GM12878 (cell line): ENCODE results near the gene DUSP10. TPM values are rescaled to one million over a fixed set of nuclear protein-coding genes. Genes with fewer than 3 reads are reported as not detected.
A peak's percentile ranks its signal among the peaks of the same experiment; 100 is the strongest.

Experiments used
- ATAC-seq: fragments of 200-7000 bp; cut with Tn5 transposase; 3 replicates; pipeline ENCODE4 v1.9.1; 2020; ENCODE audit warnings: mild to moderate bottlenecking, moderate library complexity
- BruUV-seq: library from RNA; stranded (reverse); fragments of 400-500 nt; replicated peaks from 2 replicates; lab custom pipeline; 2021; lab: Mats Ljungman, UMichigan
- CTCF ChIA-PET: fragments of 300-600 bp; sonication (Branson Sonifier 250); formaldehyde crosslinking; extraction: SDS; loops from one replicate; lab custom pipeline; 2021; ENCODE audit warnings: inconsistent platforms; lab: Yijun Ruan, JAX
- POLR2A ChIA-PET: fragments of 350-600 bp; formaldehyde crosslinking; extraction: SDS; loops from one replicate; lab custom pipeline; 2021; ENCODE audit warnings: inconsistent platforms; lab: Charles Lee
- RAD21 ChIA-PET: fragments of 300-600 bp; sonication (Branson Sonifier 250); formaldehyde crosslinking; loops from one replicate; lab custom pipeline; 2023; ENCODE audit warnings: antibody characterized with exemption; ENCODE audit not compliant: unreplicated experiment; lab: Charles Lee
- SMC1A ChIA-PET: fragments of 300-600 bp; sonication (Branson Sonifier 250); formaldehyde crosslinking; loops from one replicate; lab custom pipeline; 2023; ENCODE audit not compliant: unreplicated experiment, uncharacterized antibody; lab: Charles Lee
- DNase-seq: peaks from one replicate; pipeline ENCODE4 v3.0.0-alpha.2; 2011; ENCODE audit warnings: low read depth, low spot score
- FAIRE-seq: peaks from 3 replicates; lab custom pipeline; 2011; peaks lifted over from hg19 to GRCh38; lab: Jason Lieb, UNC
- H2AFZ ChIP-seq: 2 replicates; pipeline ENCODE4 v1.6.0; 2011; ENCODE audit warnings: low read depth, low read length, control low read depth; ENCODE audit not compliant: control insufficient read depth
- H3K27ac ChIP-seq: 2 replicates; pipeline ENCODE4 v1.5.1; 2011; ENCODE audit warnings: control low read depth; ENCODE audit not compliant: control insufficient read depth, insufficient read depth
- H3K27me3 ChIP-seq, 2 experiments: replicated peaks in 1 of 2; 2 replicates each; pipeline versions ENCODE4 v1.6.0 to v1.6.1; 2011; ENCODE audit warnings: low read length in 1 of 2; ENCODE audit not compliant: control insufficient read depth in 2 of 2, insufficient read depth in 2 of 2
- H3K36me3 ChIP-seq, 2 experiments: 2 replicates each; pipeline ENCODE4 v1.5.1; 2011; ENCODE audit warnings: low read length in 1 of 2; ENCODE audit not compliant: control insufficient read depth in 2 of 2, insufficient read depth in 2 of 2
- H3K4me1 ChIP-seq: 2 replicates; pipeline ENCODE4 v1.6.1; 2011; ENCODE audit warnings: mild to moderate bottlenecking, low read length, moderate library complexity, mixed read lengths; ENCODE audit not compliant: control insufficient read depth, insufficient read depth
- H3K4me2 ChIP-seq: 2 replicates; pipeline ENCODE4 v1.6.0; 2011; ENCODE audit warnings: control low read depth; ENCODE audit not compliant: control insufficient read depth, insufficient read depth
- H3K4me3 ChIP-seq: fragments of 200-600 bp; sonication (generic); 2 replicates; pipeline ENCODE4 v1.5.1; 2016
- H3K79me2 ChIP-seq: 2 replicates; pipeline ENCODE4 v1.6.0; 2011; ENCODE audit warnings: low read length; ENCODE audit not compliant: control insufficient read depth, insufficient read depth
- H3K9ac ChIP-seq: 2 replicates; pipeline ENCODE4 v1.8.0; 2011; ENCODE audit warnings: low read length, control low read depth, mixed read lengths; ENCODE audit not compliant: control insufficient read depth, insufficient read depth
- H3K9me3 ChIP-seq: replicated peaks from 3 replicates; pipeline ENCODE4 v1.5.1; 2011; ENCODE audit warnings: mild to moderate bottlenecking, low read length; ENCODE audit not compliant: control insufficient read depth, insufficient read depth
- H4K20me1 ChIP-seq: 2 replicates; pipeline ENCODE4 v1.6.0; 2011; ENCODE audit not compliant: control insufficient read depth, insufficient read depth
- BHLHE40 ChIP-seq, 2 experiments: fragments of 450-650 bp in 1 of 2; IDR thresholded peaks; 2 replicates each; pipeline ENCODE4 v1.6.1; 2011 to 2017; ENCODE audit warnings: low read depth in 2 of 2, borderline replicate concordance in 1 of 2, improper control_type of control experiment in 1 of 2, low read length in 1 of 2, mild to moderate bottlenecking in 1 of 2
- CREB1 ChIP-seq: IDR thresholded peaks from 2 replicates; pipeline ENCODE4 v1.6.1; 2012; ENCODE audit warnings: low read depth, mild to moderate bottlenecking, inconsistent platforms
- EGR1 ChIP-seq, 2 experiments: IDR thresholded peaks; 1 replicate in 1 of 2; 2 replicates in 1 of 2; pipeline ENCODE4 v1.6.1; 2011 to 2012; ENCODE audit warnings: low read depth in 2 of 2, low read length in 2 of 2, borderline replicate concordance in 1 of 2, mild to moderate bottlenecking in 1 of 2, moderate library complexity in 1 of 2
- HCFC1 ChIP-seq: fragments of 150-350 bp; IDR thresholded peaks from 2 replicates; pipeline ENCODE4 v1.6.1; 2014; ENCODE audit warnings: low read length
- IRF5 ChIP-seq: fragments of 450-650 bp; IDR thresholded peaks from 2 replicates; pipeline ENCODE4 v1.6.1; 2017; ENCODE audit warnings: borderline replicate concordance
- MAX ChIP-seq: IDR thresholded peaks from 2 replicates; pipeline ENCODE4 v1.6.1; 2012; ENCODE audit warnings: low read depth, low read length, improper control_type of control experiment
- NFIC ChIP-seq: IDR thresholded peaks from 2 replicates; pipeline ENCODE4 v1.6.1; 2012; ENCODE audit warnings: low read depth, mild to moderate bottlenecking, inconsistent platforms, low read length, moderate library complexity
- NR2F1 ChIP-seq: fragments of 450-650 bp; conservative IDR thresholded peaks from 2 replicates; pipeline ENCODE4 v1.6.1; 2017; ENCODE audit warnings: mild to moderate bottlenecking
- RELA ChIP-seq: fragments of 450-650 bp; IDR thresholded peaks from 2 replicates; pipeline ENCODE4 v1.8.0; 2014; ENCODE audit warnings: borderline replicate concordance; ENCODE audit not compliant: partially characterized antibody
- SMAD5 ChIP-seq: IDR thresholded peaks from 2 replicates; pipeline ENCODE4 v1.6.1; 2016; ENCODE audit warnings: antibody characterized with exemption, low read depth
- TBL1XR1 ChIP-seq: IDR thresholded peaks from 2 replicates; pipeline ENCODE4 v1.6.1; 2012; ENCODE audit warnings: low read depth, low read length, improper control_type of control experiment
- WGBS: methylation state at CpG from one replicate; pipeline ENCODE4 v1.1.6; 2016; ENCODE audit warnings: low lambda C conversion rate; ENCODE audit not compliant: insufficient replicate concordance, insufficient coverage; ENCODE audit errors: missing lambda C conversion rate; 5-methylcytosine and 5-hydroxymethylcytosine counted together
- in situ Hi-C: fragments of 300-500 bp; cut with MboI; formaldehyde crosslinking; loops from 9 replicates; pipeline ENCODE4 v1.14.3; 2018; ENCODE audit warnings: mixed read lengths
- intact Hi-C: fragments of 100-400 bp; cut with micrococcal nuclease; formaldehyde crosslinking; loops from one replicate; pipeline ENCODE4 v1.14.2; 2022; ENCODE audit not compliant: unreplicated experiment
- polyA plus RNA-seq, 11 experiments: library from polyadenylated mRNA; depleted of rRNA in 4 of 11; unstranded in 6 of 11; stranded (reverse) in 5 of 11; fragments of >200 nt; fragmentation: Nextera tagmentation in 4 of 11; fragmentation: Illumina TruSeq in 1 of 11; extraction: Ambion mirVana in 4 of 11; extraction: Trizol in 1 of 11; gene quantifications; 1 replicate in 1 of 11; 2 replicates in 10 of 11; pipeline versions ENCODE4 v1.2.1 to v1.2.3, GENCODE V29; 2011 to 2016; ENCODE audit warnings: inconsistent platforms in 2 of 11, missing spikeins in 2 of 11, low read depth in 1 of 11
- total RNA-seq, 4 experiments: library from RNA; depleted of rRNA in 3 of 4; stranded (reverse); fragments of >200 nt in 3 of 4; fragmentation: Illumina TruSeq in 1 of 4; extraction: Trizol in 1 of 4; gene quantifications; 2 replicates each; pipeline versions ENCODE4 v1.2.1 to v1.2.3, GENCODE V29; 2013 to 2021
- TF ChIP-seq, protein P1 (sequence below): fragments of 450-650 bp; IDR thresholded peaks from 2 replicates; pipeline ENCODE4 v1.6.1; 2017; ENCODE audit warnings: mild to moderate bottlenecking
- TF ChIP-seq, protein P2 (sequence below): fragments of 450-650 bp; IDR thresholded peaks from 2 replicates; pipeline ENCODE4 v1.6.1; 2016; ENCODE audit warnings: mild to moderate bottlenecking, moderate library complexity, borderline replicate concordance

Gene DUSP10
- total and polyA plus RNA-seq, 10 of the 15 experiments (the other 5 are each of a cell fraction or from before 2014, with no cell fraction given) = 20.3 to 38.4 (median 27.8) TPM

GRCh38 chr1:221708987-221709386 is 32.9 kb downstream of the DUSP10 start:
- WGBS = 0% methylated on average over 3 of the region's 3 CpGs
- POLR2A ChIA-PET = interaction anchor here (0.5 to 10.0 kb wide), 13 partner anchors 9 to 101 kb away, joined by 3 to 194 read pairs (median 5); partner anchors contain the start of gene DUSP10
- Histone ChIP-seq H3K4me2 (peak overlapping the region; percentile 38), H3K27me3 (no peaks in the 10 kb centered on the region), H3K4me1 (peaks cover 51% of the 10 kb centered on the region), H3K36me3 (peaks cover 13 to 24% of the 10 kb centered on the region in 2 experiments), H3K4me3 (no peak overlapping the region), H3K9me3 (no peaks in the 10 kb centered on the region), H3K79me2 (peaks cover 71% of the 10 kb centered on the region), H2AFZ (no peak overlapping the region), H4K20me1 (no peaks in the 10 kb centered on the region), H3K9ac (no peak overlapping the region), H3K27ac (peak overlapping the region; percentile 81)
- in situ Hi-C loops = no loop called here
- CTCF ChIA-PET = interaction anchor here (0.6 to 3.2 kb wide), 19 partner anchors 11 to 299 kb away, joined by 3 to 24 read pairs (median 5); partner anchors contain the start of gene DUSP10
- FAIRE-seq = no peak
- ATAC-seq = peak; percentile 74
- no TSS peak for BruUV-seq
- SMC1A ChIA-PET = interaction anchor here (0.6 to 11.4 kb wide), 33 partner anchors 12 to 535 kb away, joined by 3 to 292 read pairs (median 5); partner anchors contain the start of gene DUSP10
- RAD21 ChIA-PET = interaction anchor here (0.7 to 10.7 kb wide), 24 partner anchors 11 to 300 kb away, joined by 3 to 235 read pairs (median 8); partner anchors contain the start of gene DUSP10
- intact Hi-C loops = loop anchor here (1.0 to 10.0 kb wide), 4 partner anchors 67 to 224 kb away; no protein-coding TSS in a partner anchor
- no peak for DNase-seq
- TF ChIP-seq CREB1 = peak; percentile 85; the same call in 1 of the 2 replicates
- no peak for TF ChIP-seq RELA
- no peak for TF ChIP-seq NR2F1
- TF ChIP-seq HCFC1 = no peak
- TF ChIP-seq IRF5 = no peak
- TF ChIP-seq NFIC = peak; percentile 36; the same call in 1 of the 2 replicates
- TF ChIP-seq SMAD5 = no peak
- TF ChIP-seq MAX = no peak
- no peak; the same call in 1 of the 2 replicates for TF ChIP-seq TBL1XR1
- peak; percentile 62 to 74 for TF ChIP-seq BHLHE40 (IDR thresholded peaks at IDR 0.05; ENCODE audit: borderline replicate concordance in 1 of 2, low read depth in 2 of 2, low read length in 1 of 2)
- TF ChIP-seq, protein P1, sequence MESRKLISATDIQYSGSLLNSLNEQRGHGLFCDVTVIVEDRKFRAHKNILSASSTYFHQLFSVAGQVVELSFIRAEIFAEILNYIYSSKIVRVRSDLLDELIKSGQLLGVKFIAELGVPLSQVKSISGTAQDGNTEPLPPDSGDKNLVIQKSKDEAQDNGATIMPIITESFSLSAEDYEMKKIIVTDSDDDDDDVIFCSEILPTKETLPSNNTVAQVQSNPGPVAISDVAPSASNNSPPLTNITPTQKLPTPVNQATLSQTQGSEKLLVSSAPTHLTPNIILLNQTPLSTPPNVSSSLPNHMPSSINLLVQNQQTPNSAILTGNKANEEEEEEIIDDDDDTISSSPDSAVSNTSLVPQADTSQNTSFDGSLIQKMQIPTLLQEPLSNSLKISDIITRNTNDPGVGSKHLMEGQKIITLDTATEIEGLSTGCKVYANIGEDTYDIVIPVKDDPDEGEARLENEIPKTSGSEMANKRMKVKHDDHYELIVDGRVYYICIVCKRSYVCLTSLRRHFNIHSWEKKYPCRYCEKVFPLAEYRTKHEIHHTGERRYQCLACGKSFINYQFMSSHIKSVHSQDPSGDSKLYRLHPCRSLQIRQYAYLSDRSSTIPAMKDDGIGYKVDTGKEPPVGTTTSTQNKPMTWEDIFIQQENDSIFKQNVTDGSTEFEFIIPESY = peak; percentile 83; the same call in 1 of the 2 replicates
- TF ChIP-seq, protein P2, sequence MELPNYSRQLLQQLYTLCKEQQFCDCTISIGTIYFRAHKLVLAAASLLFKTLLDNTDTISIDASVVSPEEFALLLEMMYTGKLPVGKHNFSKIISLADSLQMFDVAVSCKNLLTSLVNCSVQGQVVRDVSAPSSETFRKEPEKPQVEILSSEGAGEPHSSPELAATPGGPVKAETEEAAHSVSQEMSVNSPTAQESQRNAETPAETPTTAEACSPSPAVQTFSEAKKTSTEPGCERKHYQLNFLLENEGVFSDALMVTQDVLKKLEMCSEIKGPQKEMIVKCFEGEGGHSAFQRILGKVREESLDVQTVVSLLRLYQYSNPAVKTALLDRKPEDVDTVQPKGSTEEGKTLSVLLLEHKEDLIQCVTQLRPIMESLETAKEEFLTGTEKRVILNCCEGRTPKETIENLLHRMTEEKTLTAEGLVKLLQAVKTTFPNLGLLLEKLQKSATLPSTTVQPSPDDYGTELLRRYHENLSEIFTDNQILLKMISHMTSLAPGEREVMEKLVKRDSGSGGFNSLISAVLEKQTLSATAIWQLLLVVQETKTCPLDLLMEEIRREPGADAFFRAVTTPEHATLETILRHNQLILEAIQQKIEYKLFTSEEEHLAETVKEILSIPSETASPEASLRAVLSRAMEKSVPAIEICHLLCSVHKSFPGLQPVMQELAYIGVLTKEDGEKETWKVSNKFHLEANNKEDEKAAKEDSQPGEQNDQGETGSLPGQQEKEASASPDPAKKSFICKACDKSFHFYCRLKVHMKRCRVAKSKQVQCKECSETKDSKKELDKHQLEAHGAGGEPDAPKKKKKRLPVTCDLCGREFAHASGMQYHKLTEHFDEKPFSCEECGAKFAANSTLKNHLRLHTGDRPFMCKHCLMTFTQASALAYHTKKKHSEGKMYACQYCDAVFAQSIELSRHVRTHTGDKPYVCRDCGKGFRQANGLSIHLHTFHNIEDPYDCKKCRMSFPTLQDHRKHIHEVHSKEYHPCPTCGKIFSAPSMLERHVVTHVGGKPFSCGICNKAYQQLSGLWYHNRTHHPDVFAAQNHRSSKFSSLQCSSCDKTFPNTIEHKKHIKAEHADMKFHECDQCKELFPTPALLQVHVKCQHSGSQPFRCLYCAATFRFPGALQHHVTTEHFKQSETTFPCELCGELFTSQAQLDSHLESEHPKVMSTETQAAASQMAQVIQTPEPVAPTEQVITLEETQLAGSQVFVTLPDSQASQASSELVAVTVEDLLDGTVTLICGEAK = no peak
- TF ChIP-seq EGR1 (IDR thresholded peaks at IDR 0.05; ENCODE audit: borderline replicate concordance in 1 of 2, low read depth in 2 of 2, low read length in 2 of 2) = no peak
